HL-60 (cell line): ENCODE measurements around the gene VASH2.
A peak's percentile ranks its signal among the peaks of the same experiment; 100 is the strongest.
"Not testable (repeated sequence)": the region's sequence is repeated elsewhere in the genome, so short reads cannot be mapped to it uniquely, and the experiment has no call there.

ENCODE experiments used
- DNase-seq, 2 experiments: peaks; one replicate each; pipeline ENCODE4 v3.0.0-alpha.2; 2010 to 2020; ENCODE audit warnings: low read depth in 1 of 2, low spot score in 1 of 2
- H3K27ac ChIP-seq: fragments of 250-450 bp; sonication (Bioruptor Pico); replicated peaks from 2 replicates; pipeline ENCODE4 v1.5.1; 2020; ENCODE audit warnings: mild to moderate bottlenecking, moderate library complexity
- H3K27me3 ChIP-seq: fragments of 250-450 bp; sonication (Bioruptor Pico); 2 replicates; pipeline ENCODE4 v1.5.1; 2021; ENCODE audit warnings: mild to moderate bottlenecking, moderate library complexity; ENCODE audit not compliant: insufficient read depth, poor library complexity, severe bottlenecking
- H3K4me3 ChIP-seq: replicated peaks from 2 replicates; pipeline ENCODE4 v1.5.1; 2011; ENCODE audit warnings: mild to moderate bottlenecking, control low read depth, low read length; ENCODE audit not compliant: insufficient read depth
- CTCF ChIP-seq: IDR thresholded peaks from one replicate; pipeline ENCODE4 v1.5.1; 2011; ENCODE audit warnings: low read length, control low read depth, inconsistent platforms; ENCODE audit not compliant: insufficient read depth
- GABPA ChIP-seq: IDR thresholded peaks from 2 replicates; pipeline ENCODE4 v1.6.1; 2012; ENCODE audit warnings: low read depth
- POLR2AphosphoS5 ChIP-seq: IDR thresholded peaks from 2 replicates; pipeline ENCODE4 v1.6.1; 2012; ENCODE audit warnings: low read depth
- REST ChIP-seq: IDR thresholded peaks from 2 replicates; pipeline ENCODE4 v1.6.1; 2012; ENCODE audit warnings: low read depth; ENCODE audit not compliant: insufficient replicate concordance
- SPI1 ChIP-seq: IDR thresholded peaks from 2 replicates; pipeline ENCODE4 v1.6.1; 2012; ENCODE audit warnings: low read depth, mild to moderate bottlenecking, borderline replicate concordance
- long read RNA-seq: library from polyadenylated mRNA; unstranded; transcript quantifications from one replicate; pipeline ENCODE4 v2.0.0, GENCODE V29; 2020

The VASH2 gene
- long read RNA-seq: 0 reads

GRCh38 chr1:212950243-212951125 is at the start of gene VASH2:
Gene VASH2 (plus strand): TSS chr1:212950541. CDS start chr1:212951543, 1,002 bp downstream.
- TF ChIP-seq GABPA: no peak
- no peak for TF ChIP-seq SPI1
- no peak for TF ChIP-seq POLR2AphosphoS5
- DNase-seq: peak; percentile 11 to 20
- Histone ChIP-seq H3K27ac (no peak within 1 kb of the TSS), H3K27me3 (peaks cover 54% of the 10 kb centered on the region), H3K4me3 (peak within 1 kb of the TSS; percentile 33)

DNA sequence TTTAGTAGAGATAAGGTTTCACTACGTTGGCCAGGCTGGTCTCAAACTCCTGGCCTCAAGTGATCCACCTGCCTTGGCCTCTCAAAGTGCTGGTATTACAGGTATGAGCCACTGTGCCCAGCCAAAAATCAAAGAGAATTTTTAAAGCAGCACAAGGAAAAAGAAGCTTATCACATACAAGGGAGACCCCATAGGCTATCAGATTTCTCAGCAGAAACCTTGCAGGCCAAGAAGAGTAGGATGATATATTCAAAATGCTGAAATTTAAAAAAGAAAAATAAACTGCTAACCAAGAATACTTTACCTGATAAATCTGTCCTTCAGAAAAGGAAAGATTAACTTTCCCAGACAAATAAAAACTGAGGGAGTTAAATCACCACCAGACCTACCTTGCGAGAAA is 49.1 kb upstream of the VASH2 start:
- H3K4me3 ChIP-seq: no peak overlapping the region
- no peak for DNase-seq
- TF ChIP-seq POLR2AphosphoS5 (no peak), GABPA (no peak), REST (no peak), CTCF (no peak), SPI1 (no peak)
- H3K27me3 ChIP-seq: no peaks in the 10 kb centered on the region
- H3K27ac ChIP-seq: no peak overlapping the region

- Histone ChIP-seq H3K4me3 (no peak overlapping the region), H3K27ac (no peak overlapping the region), H3K27me3 (no peaks in the 10 kb centered on the region)
- TF ChIP-seq REST (no peak), POLR2AphosphoS5 (no peak), CTCF (no peak), SPI1 (no peak), GABPA (no peak)
- no peak for DNase-seq
Measured at GRCh38 chr1:212902054-212902453, 48.3 kb upstream of the VASH2 start.

GRCh38 chr1:212903664-212904063 is 46.7 kb upstream of the VASH2 start:
- no peaks in the 10 kb centered on the region for H3K27me3 ChIP-seq
- no peak for TF ChIP-seq CTCF
- no peak for TF ChIP-seq POLR2AphosphoS5
- no peak for TF ChIP-seq SPI1
- no peak for TF ChIP-seq REST
- TF ChIP-seq GABPA: no peak
- no peak for DNase-seq
- H3K4me3 ChIP-seq: no peak overlapping the region
- no peak overlapping the region for H3K27ac ChIP-seq

GRCh38 chr1:212908071-212908470 is 42.3 kb upstream of the VASH2 start:
- not testable (repeated sequence) for DNase-seq, H3K4me3 ChIP-seq, H3K27ac ChIP-seq, H3K27me3 ChIP-seq
